Right lobe of liver (tissue), 4 donors: Measurements from ENCODE around the gene SULT4A1.

ENCODE experiments used
- POLR2A ChIP-seq: fragments of 450-650 bp; IDR thresholded peaks from one replicate; pipeline ENCODE4 v1.6.1; 2017; ENCODE audit warnings: antibody characterized with exemption, mild to moderate bottlenecking
- TF ChIP-seq, protein P1 (sequence below), 4 donors: fragments of 200-600 bp in 3 of 4; fragments of 450-650 bp in 1 of 4; IDR thresholded peaks; one replicate each; pipeline versions ENCODE4 v1.5.1 to v1.8.0; 2016 to 2022; ENCODE audit warnings: antibody characterized with exemption in 4 of 4, mild to moderate bottlenecking in 2 of 4
- donor health status: DM: no; HTN: no; CAD: no.
- donor health status: DM: no; HTN: no; CAD: no.
- donor health status: DM: no; HTN: yes; CAD: no.

DNA sequence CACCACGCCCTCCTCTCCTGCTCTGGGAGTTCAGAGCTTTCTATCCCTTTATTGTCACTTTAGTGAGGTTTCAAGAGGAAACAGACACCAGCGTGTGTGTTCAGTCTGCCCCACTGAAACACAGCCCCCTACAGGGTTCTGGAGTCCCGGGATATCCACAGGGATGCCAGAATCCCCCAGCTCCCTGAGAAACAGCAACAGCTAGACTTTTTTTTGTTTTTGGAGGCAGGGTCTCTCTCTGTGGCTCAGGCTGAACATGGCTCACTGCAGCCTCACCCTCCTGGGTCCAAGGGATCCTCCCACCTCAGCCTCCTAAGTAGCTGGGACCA, 10.4 kb downstream of the SULT4A1 start:
- TF ChIP-seq, protein P1, sequence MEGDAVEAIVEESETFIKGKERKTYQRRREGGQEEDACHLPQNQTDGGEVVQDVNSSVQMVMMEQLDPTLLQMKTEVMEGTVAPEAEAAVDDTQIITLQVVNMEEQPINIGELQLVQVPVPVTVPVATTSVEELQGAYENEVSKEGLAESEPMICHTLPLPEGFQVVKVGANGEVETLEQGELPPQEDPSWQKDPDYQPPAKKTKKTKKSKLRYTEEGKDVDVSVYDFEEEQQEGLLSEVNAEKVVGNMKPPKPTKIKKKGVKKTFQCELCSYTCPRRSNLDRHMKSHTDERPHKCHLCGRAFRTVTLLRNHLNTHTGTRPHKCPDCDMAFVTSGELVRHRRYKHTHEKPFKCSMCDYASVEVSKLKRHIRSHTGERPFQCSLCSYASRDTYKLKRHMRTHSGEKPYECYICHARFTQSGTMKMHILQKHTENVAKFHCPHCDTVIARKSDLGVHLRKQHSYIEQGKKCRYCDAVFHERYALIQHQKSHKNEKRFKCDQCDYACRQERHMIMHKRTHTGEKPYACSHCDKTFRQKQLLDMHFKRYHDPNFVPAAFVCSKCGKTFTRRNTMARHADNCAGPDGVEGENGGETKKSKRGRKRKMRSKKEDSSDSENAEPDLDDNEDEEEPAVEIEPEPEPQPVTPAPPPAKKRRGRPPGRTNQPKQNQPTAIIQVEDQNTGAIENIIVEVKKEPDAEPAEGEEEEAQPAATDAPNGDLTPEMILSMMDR (IDR thresholded peaks at IDR 0.05), result no peak
- no peak for TF ChIP-seq POLR2A
